PC-3 (cell line): ENCODE data around the gene LUC7L2.

Source experiments
- EZH2 ChIP-seq: fragments of 300-600 bp; sonication (generic); IDR thresholded peaks from one replicate; pipeline ENCODE4 v1.6.1; 2017; ENCODE audit warnings: antibody characterized with exemption, mild to moderate bottlenecking, low read length; ENCODE audit not compliant: unreplicated experiment
- EZH2phosphoT487 ChIP-seq: fragments of 300-600 bp; sonication (generic); IDR thresholded peaks from 2 replicates; pipeline ENCODE4 v1.6.1; 2018; ENCODE audit warnings: mild to moderate bottlenecking, antibody characterized with exemption, low read length, borderline replicate concordance
- TF ChIP-seq, protein P1 (sequence below): fragments of 300-600 bp; sonication (generic); conservative IDR thresholded peaks from 2 replicates; pipeline ENCODE4 v1.5.1; 2017; ENCODE audit warnings: antibody characterized with exemption, low read depth, mild to moderate bottlenecking, low read length

- TF ChIP-seq, protein P1, sequence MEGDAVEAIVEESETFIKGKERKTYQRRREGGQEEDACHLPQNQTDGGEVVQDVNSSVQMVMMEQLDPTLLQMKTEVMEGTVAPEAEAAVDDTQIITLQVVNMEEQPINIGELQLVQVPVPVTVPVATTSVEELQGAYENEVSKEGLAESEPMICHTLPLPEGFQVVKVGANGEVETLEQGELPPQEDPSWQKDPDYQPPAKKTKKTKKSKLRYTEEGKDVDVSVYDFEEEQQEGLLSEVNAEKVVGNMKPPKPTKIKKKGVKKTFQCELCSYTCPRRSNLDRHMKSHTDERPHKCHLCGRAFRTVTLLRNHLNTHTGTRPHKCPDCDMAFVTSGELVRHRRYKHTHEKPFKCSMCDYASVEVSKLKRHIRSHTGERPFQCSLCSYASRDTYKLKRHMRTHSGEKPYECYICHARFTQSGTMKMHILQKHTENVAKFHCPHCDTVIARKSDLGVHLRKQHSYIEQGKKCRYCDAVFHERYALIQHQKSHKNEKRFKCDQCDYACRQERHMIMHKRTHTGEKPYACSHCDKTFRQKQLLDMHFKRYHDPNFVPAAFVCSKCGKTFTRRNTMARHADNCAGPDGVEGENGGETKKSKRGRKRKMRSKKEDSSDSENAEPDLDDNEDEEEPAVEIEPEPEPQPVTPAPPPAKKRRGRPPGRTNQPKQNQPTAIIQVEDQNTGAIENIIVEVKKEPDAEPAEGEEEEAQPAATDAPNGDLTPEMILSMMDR: no peak
- TF ChIP-seq EZH2 (no peak), EZH2phosphoT487 (no peak)
These were observed 68.1 kb downstream of the LUC7L2 start for GRCh38 chr7:139427788-139428187.
